ENCODE measurements around the gene SEMA4F.

GRCh38 chr2:74689671-74690070 lies 35.6 kb downstream of the SEMA4F start:
- TF ChIP-seq CTCF (IDR thresholded peaks at IDR 0.05) (no peak), EP300 (IDR thresholded peaks at IDR 0.05) (no peak), POLR2A (IDR thresholded peaks at IDR 0.05) (no peak)
